ENCODE data around the gene NR5A2.
A peak's percentile ranks its signal among the peaks of the same experiment; 100 is the strongest.

Gene NR5A2

DNA sequence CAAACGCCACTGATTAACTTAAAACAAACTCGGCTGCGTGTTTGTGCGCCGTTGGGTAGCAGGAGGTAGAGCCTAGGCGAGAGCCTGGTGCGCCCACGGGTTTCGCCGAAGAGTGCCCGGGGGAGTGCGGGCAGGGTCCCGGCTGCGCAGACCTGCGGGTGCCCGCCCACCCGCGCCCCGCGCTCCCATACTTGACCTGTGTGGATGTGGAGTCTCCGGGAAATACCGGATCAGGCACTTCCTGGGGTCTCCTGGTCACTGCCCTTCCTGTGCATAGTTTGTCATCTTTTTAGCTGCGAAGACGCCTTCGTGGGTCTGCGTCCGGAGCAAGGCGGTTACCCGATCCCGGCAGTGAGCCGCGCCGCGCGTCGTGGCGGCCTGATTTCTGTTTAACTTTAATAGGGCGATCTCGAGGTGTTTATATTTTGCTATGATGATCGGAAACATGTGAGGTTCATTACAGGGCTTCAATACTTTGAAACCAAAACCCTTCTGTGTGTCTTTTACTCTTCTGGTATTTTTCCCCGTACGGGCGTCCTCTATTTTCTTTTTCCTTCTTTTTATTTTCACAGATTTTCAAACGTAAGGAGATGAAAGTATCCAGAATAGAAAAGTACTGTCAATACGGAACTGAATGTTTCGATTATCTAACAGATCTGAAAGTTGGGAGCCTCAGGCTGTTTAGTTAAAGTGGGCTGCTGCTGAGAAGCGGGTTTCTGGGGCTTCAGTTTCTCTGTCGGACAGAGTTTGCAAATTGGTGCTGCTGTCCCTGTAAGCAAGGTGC is 15.2 kb downstream of the NR5A2 start:
- DNase-seq (ENCODE audit: low read depth): no peak
- H3K4me3 ChIP-seq (replicated peaks; ENCODE audit: low read depth, low read length): peak overlapping the region; percentile 67
- TF ChIP-seq, protein P1, sequence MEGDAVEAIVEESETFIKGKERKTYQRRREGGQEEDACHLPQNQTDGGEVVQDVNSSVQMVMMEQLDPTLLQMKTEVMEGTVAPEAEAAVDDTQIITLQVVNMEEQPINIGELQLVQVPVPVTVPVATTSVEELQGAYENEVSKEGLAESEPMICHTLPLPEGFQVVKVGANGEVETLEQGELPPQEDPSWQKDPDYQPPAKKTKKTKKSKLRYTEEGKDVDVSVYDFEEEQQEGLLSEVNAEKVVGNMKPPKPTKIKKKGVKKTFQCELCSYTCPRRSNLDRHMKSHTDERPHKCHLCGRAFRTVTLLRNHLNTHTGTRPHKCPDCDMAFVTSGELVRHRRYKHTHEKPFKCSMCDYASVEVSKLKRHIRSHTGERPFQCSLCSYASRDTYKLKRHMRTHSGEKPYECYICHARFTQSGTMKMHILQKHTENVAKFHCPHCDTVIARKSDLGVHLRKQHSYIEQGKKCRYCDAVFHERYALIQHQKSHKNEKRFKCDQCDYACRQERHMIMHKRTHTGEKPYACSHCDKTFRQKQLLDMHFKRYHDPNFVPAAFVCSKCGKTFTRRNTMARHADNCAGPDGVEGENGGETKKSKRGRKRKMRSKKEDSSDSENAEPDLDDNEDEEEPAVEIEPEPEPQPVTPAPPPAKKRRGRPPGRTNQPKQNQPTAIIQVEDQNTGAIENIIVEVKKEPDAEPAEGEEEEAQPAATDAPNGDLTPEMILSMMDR (IDR thresholded peaks at IDR 0.05; ENCODE audit: low read length, missing control alignments): no peak

DNA sequence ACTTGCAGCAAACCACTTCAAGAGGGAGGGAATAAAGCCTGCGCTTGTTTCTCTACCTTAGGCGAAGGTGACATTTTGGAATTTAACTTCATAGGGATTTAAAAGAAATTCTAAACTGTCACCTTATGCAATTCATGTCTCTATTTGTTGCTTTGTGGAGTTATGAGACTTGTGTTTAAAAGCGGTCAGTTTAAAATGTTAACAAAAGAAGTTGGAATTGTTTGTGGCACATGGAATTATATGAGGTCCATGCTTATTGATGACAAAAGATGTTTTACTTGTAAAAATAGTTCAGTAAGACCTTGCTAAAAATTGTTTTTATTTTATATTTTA is 15.8 kb downstream of the NR5A2 start:
- TF ChIP-seq, protein P1 (IDR thresholded peaks at IDR 0.05; ENCODE audit: low read length, missing control alignments): no peak
- H3K4me3 ChIP-seq (replicated peaks; ENCODE audit: low read depth, low read length): peak overlapping the region; percentile 67
- no peak for DNase-seq (ENCODE audit: low read depth)

DNA sequence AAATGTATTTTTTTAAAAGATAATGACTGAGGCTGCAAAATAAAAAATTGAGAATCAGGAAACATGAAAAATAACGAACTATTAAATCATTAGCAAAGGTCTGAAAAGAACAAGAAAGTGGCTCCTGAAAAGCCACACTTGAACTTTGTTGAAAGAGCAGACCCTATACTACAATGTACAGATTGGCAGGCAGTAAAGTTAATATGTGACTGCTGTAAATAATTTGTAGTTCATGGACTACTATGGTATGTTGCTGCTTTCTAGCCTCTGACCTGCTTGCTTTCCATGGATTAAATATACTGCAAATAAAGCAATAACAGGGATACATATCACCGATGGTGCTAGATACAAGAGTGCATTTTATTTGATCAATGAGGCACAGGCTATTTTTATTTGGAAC is 18.6 kb downstream of the NR5A2 start:
- no peak overlapping the region for H3K4me3 ChIP-seq (replicated peaks; ENCODE audit: low read depth, low read length)
- DNase-seq (ENCODE audit: low read depth): no peak
- TF ChIP-seq, protein P1 (IDR thresholded peaks at IDR 0.05; ENCODE audit: low read length, missing control alignments): no peak

DNA sequence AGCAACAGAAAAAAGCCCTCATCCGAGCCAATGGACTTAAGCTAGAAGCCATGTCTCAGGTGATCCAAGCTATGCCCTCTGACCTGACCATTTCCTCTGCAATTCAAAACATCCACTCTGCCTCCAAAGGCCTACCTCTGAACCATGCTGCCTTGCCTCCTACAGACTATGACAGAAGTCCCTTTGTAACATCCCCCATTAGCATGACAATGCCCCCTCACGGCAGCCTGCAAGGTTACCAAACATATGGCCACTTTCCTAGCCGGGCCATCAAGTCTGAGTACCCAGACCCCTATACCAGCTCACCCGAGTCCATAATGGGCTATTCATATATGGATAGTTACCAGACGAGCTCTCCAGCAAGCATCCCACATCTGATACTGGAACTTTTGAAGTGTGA is 20.7 kb downstream of the NR5A2 start:
- TF ChIP-seq, protein P1 (IDR thresholded peaks at IDR 0.05; ENCODE audit: low read length, missing control alignments): no peak
- no peak overlapping the region for H3K4me3 ChIP-seq (replicated peaks; ENCODE audit: low read depth, low read length)
- no peak for DNase-seq (ENCODE audit: low read depth)

DNA sequence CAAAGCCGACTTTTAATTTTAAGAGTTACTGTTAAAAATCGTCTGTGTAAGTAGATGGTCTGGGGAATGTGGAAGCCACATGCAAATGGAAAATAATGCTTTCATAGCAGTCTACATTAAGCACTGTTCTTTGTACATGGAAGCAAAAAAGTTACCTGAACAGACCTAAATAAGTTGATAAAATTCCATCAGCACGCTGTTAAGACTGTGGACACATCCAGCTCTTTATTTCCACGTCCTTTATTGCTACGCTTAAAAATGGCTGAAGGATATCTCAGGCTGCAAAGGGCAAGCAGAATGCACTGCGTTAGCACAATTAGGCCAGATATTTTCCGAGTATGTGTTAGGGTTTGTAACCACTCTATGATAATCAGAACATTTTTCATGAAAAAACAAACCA is 22.3 kb downstream of the NR5A2 start:
- TF ChIP-seq, protein P1 (IDR thresholded peaks at IDR 0.05; ENCODE audit: low read length, missing control alignments): no peak
- no peak overlapping the region for H3K4me3 ChIP-seq (replicated peaks; ENCODE audit: low read depth, low read length)
- DNase-seq (ENCODE audit: low read depth): no peak

DNA sequence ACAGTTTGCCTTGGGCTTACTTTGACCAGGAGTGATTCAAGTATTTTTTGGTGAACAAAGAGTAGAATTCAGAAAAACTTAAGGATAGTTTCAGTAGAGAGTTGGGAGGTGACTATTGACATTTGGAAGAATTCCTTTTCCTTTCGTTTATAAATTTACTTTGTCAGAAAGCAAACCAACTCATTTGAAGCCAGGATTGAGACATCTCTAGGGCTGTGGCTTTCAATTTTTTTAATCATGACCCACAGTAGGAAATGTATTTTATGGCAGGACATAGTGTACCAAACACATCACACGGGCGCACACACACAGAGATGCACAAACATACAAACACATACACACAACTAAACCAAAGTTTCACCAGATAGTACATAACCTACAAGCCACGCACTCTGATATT is 24.1 kb downstream of the NR5A2 start:
- no peak for DNase-seq (ENCODE audit: low read depth)
- no peak overlapping the region for H3K4me3 ChIP-seq (replicated peaks; ENCODE audit: low read depth, low read length)
- TF ChIP-seq, protein P1 (IDR thresholded peaks at IDR 0.05; ENCODE audit: low read length, missing control alignments): no peak

DNA sequence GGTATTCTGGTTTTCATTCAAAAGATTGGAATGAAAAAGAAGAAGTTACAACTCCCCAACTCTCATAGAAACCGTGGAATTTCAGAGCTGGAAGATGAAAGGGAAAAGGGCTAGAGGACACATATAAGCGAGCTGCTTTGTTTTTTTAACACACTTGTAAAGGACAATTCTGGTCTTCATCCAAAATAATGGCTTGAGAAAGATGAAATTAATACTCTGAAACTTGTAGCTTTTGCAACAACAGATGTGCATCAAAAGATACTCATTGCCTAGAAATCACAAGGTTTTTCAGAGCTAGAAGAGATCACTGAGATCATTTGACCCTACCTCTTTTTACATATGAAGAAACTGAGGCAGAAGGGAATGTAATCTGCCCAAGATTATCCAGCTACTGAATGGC is 25.6 kb downstream of the NR5A2 start:
- no peak overlapping the region for H3K4me3 ChIP-seq (replicated peaks; ENCODE audit: low read depth, low read length)
- DNase-seq (ENCODE audit: low read depth): no peak
- TF ChIP-seq, protein P1 (IDR thresholded peaks at IDR 0.05; ENCODE audit: low read length, missing control alignments): no peak

Data from fibroblast of pulmonary artery (primary cell).